Measurements from ENCODE around the gene POLR2E.

POLR2E gene

GRCh38 chr19:1047696-1048147 is 47.5 kb downstream of the POLR2E start:
- no peak for DNase-seq (ENCODE audit: low read depth in 2 of 2)

- no peak for DNase-seq (ENCODE audit: low read depth in 2 of 2)
Observed at GRCh38 chr19:1046836-1047695, 48.1 kb downstream of the POLR2E start.

- no peak for DNase-seq (ENCODE audit: low read depth in 2 of 2)
Observed at GRCh38 chr19:1046117-1046626, 49.0 kb downstream of the POLR2E start.

GRCh38 chr19:1045247-1045603 is 50.0 kb downstream of the POLR2E start:
- no peak for DNase-seq (ENCODE audit: low read depth in 2 of 2)

- DNase-seq (ENCODE audit: low read depth in 2 of 2) = no peak
Observed at GRCh38 chr19:1042689-1043511, 52.3 kb downstream of the POLR2E start.

GRCh38 chr19:1041835-1042685 is 53.1 kb downstream of the POLR2E start:
- no peak for DNase-seq (ENCODE audit: low read depth in 2 of 2)

- no peak for DNase-seq (ENCODE audit: low read depth in 2 of 2)
Observed at GRCh38 chr19:1041272-1041834, 53.8 kb downstream of the POLR2E start.

- DNase-seq (ENCODE audit: low read depth in 2 of 2) = peak; percentile 80 to 84
Observed at GRCh38 chr19:1040476-1041271, 54.5 kb downstream of the POLR2E start.

- DNase-seq (ENCODE audit: low read depth in 2 of 2) = peak; percentile 99
Observed at GRCh38 chr19:1039646-1040475, 55.3 kb downstream of the POLR2E start, which contains the start of gene ABCA7. Gene ABCA7 (plus strand): TSS chr19:1040107. CDS start chr19:1041362, 1,255 bp downstream.

GRCh38 chr19:1038978-1039645 is 56.1 kb downstream of the POLR2E start:
- no peak for DNase-seq (ENCODE audit: low read depth in 2 of 2)

- DNase-seq (ENCODE audit: low read depth in 2 of 2) = no peak
Observed at GRCh38 chr19:1037621-1038064, 57.5 kb downstream of the POLR2E start.
